Measurements from ENCODE around the gene BRF1. TPM values are rescaled to one million over a fixed set of nuclear protein-coding genes. Genes with fewer than 3 reads are reported as not detected.

BRF1 gene
- polyA plus RNA-seq, 4 donors = 18.4 to 28.0 (median 20.2) TPM

GRCh38 chr14:105334383-105335230 is 33.8 kb upstream of the BRF1 start:
- FAIRE-seq (no peak), DNase-seq (no peak)
- H3K27ac ChIP-seq (ENCODE audit: low read depth in 1 of 3, low read length in 2 of 3) = no peak overlapping the region
- H3K4me3 ChIP-seq (ENCODE audit: low read depth in 1 of 3, low read length in 3 of 3) = no peak overlapping the region
- WGBS, 3 donors = 85 to 91% (median 89%) methylated on average over 14 to 17 of the region's 17 CpGs
- peaks cover 0 to 23% (median 0%) of the 10 kb centered on the region in 3 donors for H3K36me3 ChIP-seq (ENCODE audit: control insufficient read depth in 3 of 3, insufficient read depth in 2 of 3, low read depth in 1 of 3, low read length in 3 of 3)
- H3K9me3 ChIP-seq (ENCODE audit: control insufficient read depth in 2 of 2, insufficient read depth in 1 of 2, low read depth in 1 of 2, low read length in 1 of 2) = no peaks in the 10 kb centered on the region
- no peaks in the 10 kb centered on the region for H3K27me3 ChIP-seq (ENCODE audit: control insufficient read depth in 3 of 3, insufficient read depth in 3 of 3, low read length in 3 of 3)
- H3K4me1 ChIP-seq (ENCODE audit: control insufficient read depth in 3 of 3, insufficient read depth in 2 of 3, low read depth in 1 of 3, low read length in 2 of 3) = no peaks in the 10 kb centered on the region

GRCh38 chr14:105333613-105334364 is 33.0 kb upstream of the BRF1 start:
- Histone ChIP-seq H3K4me3 (ENCODE audit: low read depth in 1 of 3, low read length in 3 of 3) (no peak overlapping the region), H3K27ac (ENCODE audit: low read depth in 1 of 3, low read length in 2 of 3) (no peak overlapping the region), H3K27me3 (ENCODE audit: control insufficient read depth in 3 of 3, insufficient read depth in 3 of 3, low read length in 3 of 3) (no peaks in the 10 kb centered on the region), H3K4me1 (ENCODE audit: control insufficient read depth in 3 of 3, insufficient read depth in 2 of 3, low read depth in 1 of 3, low read length in 2 of 3) (no peaks in the 10 kb centered on the region), H3K36me3 (ENCODE audit: control insufficient read depth in 3 of 3, insufficient read depth in 2 of 3, low read depth in 1 of 3, low read length in 3 of 3) (peaks cover 0 to 23% (median 0%) of the 10 kb centered on the region in 3 donors), H3K9me3 (ENCODE audit: control insufficient read depth in 2 of 2, insufficient read depth in 1 of 2, low read depth in 1 of 2, low read length in 1 of 2) (no peaks in the 10 kb centered on the region)
- no peak for DNase-seq
- WGBS, 3 donors = 67 to 79% (median 71%) methylated on average over 14 to 18 of the region's 18 CpGs
- FAIRE-seq = no peak

DNA sequence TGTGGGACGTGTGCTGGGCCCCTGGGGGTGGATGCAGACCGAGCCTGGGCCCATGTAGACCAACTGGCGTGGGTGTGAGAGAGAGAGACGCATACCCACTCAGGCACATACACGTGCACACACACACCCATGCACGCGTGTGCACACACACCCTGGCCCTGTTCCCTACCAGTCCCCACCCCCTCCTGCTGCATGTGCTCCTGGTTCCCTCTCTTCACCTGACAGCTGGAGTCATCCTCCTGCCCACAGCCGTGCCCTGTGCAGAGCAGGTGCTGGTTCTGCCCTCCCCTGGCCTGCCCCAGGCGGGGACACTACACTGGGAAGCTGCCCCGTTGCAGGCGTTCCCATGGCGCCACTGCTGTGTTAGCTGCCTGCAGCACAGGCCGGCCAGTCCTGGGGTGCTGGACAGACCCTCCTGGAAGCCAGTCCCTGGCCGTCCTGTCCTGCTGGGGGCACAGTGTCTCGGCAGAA is 32.3 kb upstream of the BRF1 start:
- H3K36me3 ChIP-seq (ENCODE audit: control insufficient read depth in 3 of 3, insufficient read depth in 2 of 3, low read depth in 1 of 3, low read length in 3 of 3) = peaks cover 0 to 27% (median 0%) of the 10 kb centered on the region in 3 donors
- no peak overlapping the region for H3K4me3 ChIP-seq (ENCODE audit: low read depth in 1 of 3, low read length in 3 of 3)
- no peaks in the 10 kb centered on the region for H3K9me3 ChIP-seq (ENCODE audit: control insufficient read depth in 2 of 2, insufficient read depth in 1 of 2, low read depth in 1 of 2, low read length in 1 of 2)
- 63 to 80% (median 78%) methylated on average over 14 to 15 of the region's 15 CpGs for WGBS, 3 donors
- H3K27ac ChIP-seq (ENCODE audit: low read depth in 1 of 3, low read length in 2 of 3) = no peak overlapping the region
- FAIRE-seq (no peak), DNase-seq (no peak)
- H3K4me1 ChIP-seq (ENCODE audit: control insufficient read depth in 3 of 3, insufficient read depth in 2 of 3, low read depth in 1 of 3, low read length in 2 of 3) = no peaks in the 10 kb centered on the region
- H3K27me3 ChIP-seq (ENCODE audit: control insufficient read depth in 3 of 3, insufficient read depth in 3 of 3, low read length in 3 of 3) = no peaks in the 10 kb centered on the region

DNA sequence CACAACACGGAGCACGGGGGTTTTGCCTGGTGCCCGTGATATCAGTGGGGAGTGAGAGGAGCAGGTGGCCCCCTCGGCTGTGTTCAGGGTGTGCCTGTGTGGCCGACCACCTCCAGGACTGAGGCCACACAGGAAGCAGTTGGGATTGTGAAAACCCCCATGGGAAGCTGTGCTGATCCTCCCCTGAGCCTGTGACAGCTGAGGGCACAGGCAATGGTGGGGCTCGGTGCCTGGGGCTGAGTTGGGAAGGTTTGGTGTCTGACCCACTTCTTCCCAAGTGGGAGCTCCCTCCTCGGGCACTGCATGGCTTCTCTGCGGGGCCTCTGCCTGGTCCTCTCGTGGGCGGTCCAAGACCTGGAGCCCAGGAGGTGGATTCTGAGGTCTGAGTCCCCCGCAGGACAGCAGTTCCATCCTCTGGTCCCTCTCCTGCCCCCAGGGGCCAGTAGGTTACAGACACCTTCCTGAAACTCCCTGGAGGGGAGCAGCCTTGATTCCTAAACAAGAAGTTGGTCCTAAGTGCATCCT is 31.6 kb upstream of the BRF1 start:
- H3K36me3 ChIP-seq (ENCODE audit: control insufficient read depth in 3 of 3, insufficient read depth in 2 of 3, low read depth in 1 of 3, low read length in 3 of 3) = peaks cover 0 to 25% (median 0%) of the 10 kb centered on the region in 3 donors
- 78 to 83% (median 78%) methylated on average over 10 to 11 of the region's 11 CpGs for WGBS, 3 donors
- H3K9me3 ChIP-seq (ENCODE audit: control insufficient read depth in 2 of 2, insufficient read depth in 1 of 2, low read depth in 1 of 2, low read length in 1 of 2) = no peaks in the 10 kb centered on the region
- H3K27ac ChIP-seq (ENCODE audit: low read depth in 1 of 3, low read length in 2 of 3) = no peak overlapping the region
- H3K27me3 ChIP-seq (ENCODE audit: control insufficient read depth in 3 of 3, insufficient read depth in 3 of 3, low read length in 3 of 3) = no peaks in the 10 kb centered on the region
- no peak overlapping the region for H3K4me3 ChIP-seq (ENCODE audit: low read depth in 1 of 3, low read length in 3 of 3)
- no peaks in the 10 kb centered on the region for H3K4me1 ChIP-seq (ENCODE audit: control insufficient read depth in 3 of 3, insufficient read depth in 2 of 3, low read depth in 1 of 3, low read length in 2 of 3)
- FAIRE-seq (no peak), DNase-seq (no peak)

DNA sequence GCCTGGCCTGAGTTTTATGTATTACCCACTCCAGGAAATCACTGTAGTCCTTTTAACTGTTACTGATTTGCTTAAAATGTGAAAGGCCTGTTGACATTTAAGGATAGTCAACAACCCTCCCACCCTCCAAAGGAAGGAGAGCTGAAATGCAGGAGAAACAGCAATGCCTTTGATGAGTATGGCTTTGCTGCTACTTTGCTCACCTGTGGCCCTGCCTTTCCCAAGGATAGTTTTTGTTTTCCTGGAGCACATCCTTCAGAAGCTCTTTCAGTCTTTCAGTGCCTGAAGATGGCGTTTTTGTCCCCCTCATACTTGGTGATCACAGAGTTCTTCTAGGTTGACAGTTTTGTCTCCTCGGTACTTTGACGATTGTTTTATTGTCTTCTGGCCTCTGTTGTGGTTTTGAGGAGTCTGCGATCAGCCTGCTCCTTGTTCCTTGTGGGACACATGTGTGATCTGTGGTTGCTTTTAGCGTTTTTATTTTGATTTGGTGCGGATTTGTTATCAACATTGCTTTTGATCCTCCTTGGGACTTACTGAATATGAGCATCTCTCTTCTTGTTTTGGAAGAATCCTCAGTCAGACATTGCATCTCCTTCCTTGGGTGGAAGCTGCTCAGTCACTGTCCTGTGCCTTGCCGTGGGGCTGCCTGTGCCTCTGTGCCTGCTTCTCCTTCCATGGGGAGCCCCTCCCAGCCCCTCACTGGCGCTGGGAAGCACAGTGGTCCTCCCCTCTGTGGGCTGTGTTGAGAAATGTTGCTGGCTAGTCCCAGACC is 31.0 kb upstream of the BRF1 start:
- DNase-seq (no peak), FAIRE-seq (no peak)
- H3K27ac ChIP-seq (ENCODE audit: low read depth in 1 of 3, low read length in 2 of 3) = no peak overlapping the region
- H3K4me1 ChIP-seq (ENCODE audit: control insufficient read depth in 3 of 3, insufficient read depth in 2 of 3, low read depth in 1 of 3, low read length in 2 of 3) = no peaks in the 10 kb centered on the region
- H3K4me3 ChIP-seq (ENCODE audit: low read depth in 1 of 3, low read length in 3 of 3) = no peak overlapping the region
- H3K27me3 ChIP-seq (ENCODE audit: control insufficient read depth in 3 of 3, insufficient read depth in 3 of 3, low read length in 3 of 3) = no peaks in the 10 kb centered on the region
- 64 to 73% (median 69%) methylated on average over 8 of the region's 8 CpGs for WGBS, 3 donors
- H3K9me3 ChIP-seq (ENCODE audit: control insufficient read depth in 2 of 2, insufficient read depth in 1 of 2, low read depth in 1 of 2, low read length in 1 of 2) = no peaks in the 10 kb centered on the region
- peaks cover 0 to 25% (median 0%) of the 10 kb centered on the region in 3 donors for H3K36me3 ChIP-seq (ENCODE audit: control insufficient read depth in 3 of 3, insufficient read depth in 2 of 3, low read depth in 1 of 3, low read length in 3 of 3)

DNA sequence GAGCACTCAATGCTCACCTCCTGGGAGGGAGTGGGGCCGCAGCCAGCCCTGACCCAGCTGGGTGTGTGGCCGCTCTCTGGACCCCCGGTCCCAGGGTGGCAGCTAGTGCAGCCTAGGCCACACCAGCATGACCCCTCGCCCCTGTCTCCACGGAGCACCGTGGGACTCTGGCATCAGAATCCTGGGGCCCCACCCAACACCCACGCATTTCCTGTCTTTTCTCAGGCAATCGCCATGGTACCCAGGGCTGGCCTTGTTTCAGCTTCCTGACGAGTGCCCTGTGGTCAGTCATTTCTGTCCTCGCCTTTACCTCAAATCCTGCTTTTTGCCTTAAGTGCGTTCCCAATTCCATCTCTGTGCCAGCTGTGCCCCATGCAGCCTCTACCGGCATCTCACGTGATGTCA is 29.7 kb upstream of the BRF1 start:
- FAIRE-seq = no peak

DNA sequence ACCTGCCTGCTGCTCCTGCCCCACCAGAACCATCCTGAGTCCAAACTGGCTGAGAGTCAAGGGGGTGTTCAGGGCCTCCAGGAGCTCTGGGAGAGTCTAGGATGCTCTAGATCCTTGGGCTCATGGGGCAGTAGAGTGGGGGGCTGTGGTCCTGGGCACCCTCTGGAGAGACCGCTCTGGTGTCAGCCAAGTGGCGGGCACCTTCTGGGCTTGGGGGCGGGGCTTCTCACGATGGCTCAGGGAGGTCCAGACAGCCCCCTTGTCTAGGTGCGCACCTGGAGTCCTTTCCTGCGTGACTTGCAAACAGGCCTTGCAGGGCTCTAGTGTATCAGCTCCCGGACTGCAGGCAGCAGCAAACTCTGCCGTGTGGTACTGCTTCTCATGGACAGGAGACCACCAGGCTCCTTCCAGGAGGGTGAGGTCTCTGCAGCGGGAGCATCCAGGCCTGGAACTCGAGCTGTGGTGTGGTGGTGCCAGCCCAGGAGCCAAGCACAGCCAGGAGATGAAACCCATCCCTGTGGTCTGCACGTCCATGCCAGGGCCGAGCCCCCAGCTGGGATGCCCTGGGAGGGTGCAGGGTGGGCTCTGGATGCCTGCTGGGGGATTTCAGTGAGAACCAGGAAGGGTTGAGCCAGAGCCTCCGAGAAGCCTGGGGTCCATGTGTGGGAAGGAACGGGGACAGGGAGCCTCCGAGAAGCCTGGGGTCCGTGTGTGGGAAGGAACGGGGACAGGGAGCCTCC is 28.8 kb upstream of the BRF1 start:
- Histone ChIP-seq H3K4me1 (ENCODE audit: control insufficient read depth in 3 of 3, insufficient read depth in 2 of 3, low read depth in 1 of 3, low read length in 2 of 3) (no peaks in the 10 kb centered on the region), H3K27ac (ENCODE audit: low read depth in 1 of 3, low read length in 2 of 3) (no peak overlapping the region), H3K27me3 (ENCODE audit: control insufficient read depth in 3 of 3, insufficient read depth in 3 of 3, low read length in 3 of 3) (no peaks in the 10 kb centered on the region), H3K9me3 (ENCODE audit: control insufficient read depth in 2 of 2, insufficient read depth in 1 of 2, low read depth in 1 of 2, low read length in 1 of 2) (no peaks in the 10 kb centered on the region), H3K36me3 (ENCODE audit: control insufficient read depth in 3 of 3, insufficient read depth in 2 of 3, low read depth in 1 of 3, low read length in 3 of 3) (peaks cover 0 to 26% (median 0%) of the 10 kb centered on the region in 3 donors), H3K4me3 (ENCODE audit: low read depth in 1 of 3, low read length in 3 of 3) (no peak overlapping the region)
- whole genome bisulfite sequencing, 3 donors = 91 to 96% (median 95%) methylated on average over 17 of the region's 17 CpGs
- no peak for DNase-seq
- no peak for FAIRE-seq

More for the DNA sequence above, 29.7 kb upstream of the BRF1 start:
- H3K27ac ChIP-seq (ENCODE audit: low read depth in 1 of 3, low read length in 2 of 3) = peak overlapping the region in 1 of 3 donors; percentile 23
- WGBS, 3 donors = 57 to 72% (median 70%) methylated on average over 13 of the region's 13 CpGs
- no peaks in the 10 kb centered on the region for H3K9me3 ChIP-seq (ENCODE audit: control insufficient read depth in 2 of 2, insufficient read depth in 1 of 2, low read depth in 1 of 2, low read length in 1 of 2)
- no peaks in the 10 kb centered on the region for H3K4me1 ChIP-seq (ENCODE audit: control insufficient read depth in 3 of 3, insufficient read depth in 2 of 3, low read depth in 1 of 3, low read length in 2 of 3)
- H3K4me3 ChIP-seq (ENCODE audit: low read depth in 1 of 3, low read length in 3 of 3) = no peak overlapping the region
- H3K27me3 ChIP-seq (ENCODE audit: control insufficient read depth in 3 of 3, insufficient read depth in 3 of 3, low read length in 3 of 3) = no peaks in the 10 kb centered on the region
- DNase-seq = no peak
- H3K36me3 ChIP-seq (ENCODE audit: control insufficient read depth in 3 of 3, insufficient read depth in 2 of 3, low read depth in 1 of 3, low read length in 3 of 3) = peaks cover 0 to 24% (median 0%) of the 10 kb centered on the region in 3 donors

All from small intestine (tissue), 7 donors.